Esophagus (tissue), 2 donors: ENCODE data around the gene SSBP4. TPM values are rescaled to one million over a fixed set of nuclear protein-coding genes. Genes with fewer than 3 reads are reported as not detected.

Source experiments
- H3K27ac ChIP-seq, 2 donors: one replicate each; pipeline ENCODE4 v1.5.1; 2013; ENCODE audit warnings: low read depth in 2 of 2, mild to moderate bottlenecking in 2 of 2, inconsistent platforms in 1 of 2, low read length in 1 of 2, moderate library complexity in 1 of 2
- H3K27me3 ChIP-seq, 2 donors: one replicate each; pipeline ENCODE4 v1.6.1; 2013; ENCODE audit warnings: low read length in 2 of 2, control low read depth in 1 of 2, mild to moderate bottlenecking in 1 of 2; ENCODE audit not compliant: insufficient read depth in 2 of 2, control insufficient read depth in 1 of 2
- H3K36me3 ChIP-seq, 2 donors: one replicate each; pipeline ENCODE4 v1.6.1; 2013; ENCODE audit warnings: low read length in 1 of 2; ENCODE audit not compliant: control insufficient read depth in 2 of 2, insufficient read depth in 2 of 2
- H3K4me1 ChIP-seq, 2 donors: one replicate each; pipeline ENCODE4 v1.6.1; 2013; ENCODE audit warnings: low read length in 1 of 2; ENCODE audit not compliant: control insufficient read depth in 2 of 2, insufficient read depth in 2 of 2
- H3K4me3 ChIP-seq, 2 donors: one replicate each; pipeline ENCODE4 v1.5.1; 2013; ENCODE audit warnings: low read length in 2 of 2, mild to moderate bottlenecking in 2 of 2, low read depth in 1 of 2, moderate library complexity in 1 of 2
- H3K9me3 ChIP-seq, 2 donors: one replicate each; pipeline ENCODE4 v1.6.1; 2013; ENCODE audit warnings: mild to moderate bottlenecking in 2 of 2, low read depth in 1 of 2, low read length in 1 of 2, moderate library complexity in 1 of 2; ENCODE audit not compliant: control insufficient read depth in 2 of 2, insufficient read depth in 1 of 2
- WGBS, 2 donors: extraction: QIAGEN DNeasy Blood & Tissue Kit; methylation state at CpG; one replicate each; pipeline ENCODE4 v1.1.7; 2013; 5-methylcytosine and 5-hydroxymethylcytosine counted together
- polyA plus RNA-seq, 2 donors: library from polyadenylated mRNA; stranded (reverse); fragments of 200-250 nt; gene quantifications; one replicate each; pipeline ENCODE4 v1.2.3, GENCODE V29; 2013
- donor health status: healthy with polysubstance abuse.
- donor health status: Bipolar disorder and iron deficiency.

Gene SSBP4
- polyA plus RNA-seq, 2 donors: 25.4 to 25.9 TPM

- 48 to 57% methylated on average over 10 of the region's 10 CpGs for WGBS, 2 donors
- no peaks in the 10 kb centered on the region for H3K9me3 ChIP-seq
- H3K4me3 ChIP-seq: no peak overlapping the region
- no peaks in the 10 kb centered on the region for H3K27me3 ChIP-seq
- no peak overlapping the region for H3K27ac ChIP-seq
- H3K36me3 ChIP-seq: no peaks in the 10 kb centered on the region
- no peaks in the 10 kb centered on the region for H3K4me1 ChIP-seq
These were observed 11.1 kb upstream of the SSBP4 start for GRCh38 chr19:18408053-18408476.

GRCh38 chr19:18412610-18413239 lies 6.5 kb upstream of the SSBP4 start:
- H3K4me3 ChIP-seq: no peak overlapping the region
- H3K27me3 ChIP-seq: no peaks in the 10 kb centered on the region
- H3K4me1 ChIP-seq: peaks cover 5 to 11% of the 10 kb centered on the region in 2 donors
- H3K27ac ChIP-seq: no peak overlapping the region
- H3K9me3 ChIP-seq: no peaks in the 10 kb centered on the region
- H3K36me3 ChIP-seq: no peaks in the 10 kb centered on the region
- WGBS, 2 donors: 76 to 77% methylated on average over 16 of the region's 16 CpGs

GRCh38 chr19:18414504-18415177 lies 4.6 kb upstream of the SSBP4 start:
- Histone ChIP-seq H3K27ac (peak overlapping the region; percentile 84 to 88), H3K4me3 (no peak overlapping the region), H3K27me3 (no peaks in the 10 kb centered on the region), H3K9me3 (no peaks in the 10 kb centered on the region), H3K4me1 (peaks cover 5 to 25% of the 10 kb centered on the region in 2 donors), H3K36me3 (no peaks in the 10 kb centered on the region)
- 25 to 34% methylated on average over 11 of the region's 11 CpGs for WGBS, 2 donors

- Histone ChIP-seq H3K4me1 (peaks cover 5 to 30% of the 10 kb centered on the region in 2 donors), H3K4me3 (no peak overlapping the region), H3K36me3 (no peaks in the 10 kb centered on the region), H3K9me3 (no peaks in the 10 kb centered on the region), H3K27me3 (no peaks in the 10 kb centered on the region), H3K27ac (peak overlapping the region; percentile 84 to 88)
- 30 to 33% methylated on average over 25 of the region's 25 CpGs for WGBS, 2 donors
These were observed 3.9 kb upstream of the SSBP4 start for GRCh38 chr19:18415178-18415867.

- Histone ChIP-seq H3K27ac (peak overlapping the region; percentile 84 to 88), H3K27me3 (no peaks in the 10 kb centered on the region), H3K36me3 (no peaks in the 10 kb centered on the region), H3K4me3 (peak overlapping the region; percentile 14 to 18), H3K9me3 (no peaks in the 10 kb centered on the region), H3K4me1 (peaks cover 5 to 39% of the 10 kb centered on the region in 2 donors)
- WGBS, 2 donors: 1 to 2% methylated on average over 42 to 44 of the region's 44 CpGs
These were observed 2.4 kb upstream of the SSBP4 start for GRCh38 chr19:18416778-18417249.

- H3K4me3 ChIP-seq: peak overlapping the region; percentile 14 to 18
- H3K27me3 ChIP-seq: no peaks in the 10 kb centered on the region
- WGBS, 2 donors: 0 to 1% methylated on average over 33 to 53 of the region's 53 CpGs
These were observed 1.8 kb upstream of the SSBP4 start for GRCh38 chr19:18417250-18418028.

GRCh38 chr19:18418029-18418482 lies 1.1 kb upstream of the SSBP4 start:
- Histone ChIP-seq H3K4me3 (no peak overlapping the region), H3K36me3 (no peaks in the 10 kb centered on the region), H3K27me3 (no peaks in the 10 kb centered on the region), H3K27ac (peak overlapping the region; percentile 80 to 88), H3K4me1 (peaks cover 5 to 42% of the 10 kb centered on the region in 2 donors), H3K9me3 (no peaks in the 10 kb centered on the region)
- 8 to 9% methylated on average over 30 of the region's 30 CpGs for WGBS, 2 donors

More at GRCh38 chr19:18417250-18418028, 1.8 kb upstream of the SSBP4 start:
- no peaks in the 10 kb centered on the region for H3K36me3 ChIP-seq
- peak overlapping the region; percentile 80 to 88 for H3K27ac ChIP-seq
- H3K4me1 ChIP-seq: peaks cover 5 to 39% of the 10 kb centered on the region in 2 donors
- H3K9me3 ChIP-seq: no peaks in the 10 kb centered on the region

- WGBS, 2 donors: 12% methylated on average over 39 of the region's 39 CpGs
- H3K4me3 ChIP-seq: peak overlapping the region; percentile 57 to 68
- no peaks in the 10 kb centered on the region for H3K9me3 ChIP-seq
- peak overlapping the region; percentile 80 to 88 for H3K27ac ChIP-seq
- no peaks in the 10 kb centered on the region for H3K27me3 ChIP-seq
- H3K36me3 ChIP-seq: no peaks in the 10 kb centered on the region
- peaks cover 5 to 44% of the 10 kb centered on the region in 2 donors for H3K4me1 ChIP-seq
These were observed 559 bp upstream of the SSBP4 start for GRCh38 chr19:18418483-18419194.
